Breast epithelium (tissue), 3 donors: Measurements from ENCODE around the gene FKBP1B.

Experiments
- CTCF ChIP-seq, 3 donors: fragments of 450-650 bp; IDR thresholded peaks; one replicate each; pipeline ENCODE4 v1.5.1; 2016 to 2017; ENCODE audit warnings: antibody characterized with exemption in 3 of 3, mild to moderate bottlenecking in 3 of 3, moderate library complexity in 3 of 3
- POLR2A ChIP-seq: fragments of 450-650 bp; IDR thresholded peaks from one replicate; pipeline ENCODE4 v1.6.1; 2016; ENCODE audit warnings: antibody characterized with exemption, mild to moderate bottlenecking, moderate library complexity
- POLR2AphosphoS5 ChIP-seq, 3 donors: sonication (generic); formaldehyde crosslinking; IDR thresholded peaks; one replicate each; pipeline ENCODE4 v1.6.1; 2017; ENCODE audit warnings: antibody characterized with exemption in 3 of 3

- no peak for TF ChIP-seq CTCF (IDR thresholded peaks at IDR 0.05)
- no peak for TF ChIP-seq POLR2A
- TF ChIP-seq POLR2AphosphoS5 (IDR thresholded peaks at IDR 0.05): no peak
Observed at GRCh38 chr2:24022975-24023575, 26.5 kb upstream of the FKBP1B start.
